Thyroid gland (tissue), 4 donors: Measurements from ENCODE around the gene NRARP.

ENCODE experiments used
- POLR2A ChIP-seq, 2 donors: fragments of 450-650 bp; IDR thresholded peaks; one replicate each; pipeline ENCODE4 v1.6.1; 2017; ENCODE audit warnings: antibody characterized with exemption in 2 of 2, mild to moderate bottlenecking in 2 of 2, moderate library complexity in 1 of 2
- TF ChIP-seq, protein P1 (sequence below), 6 experiments: fragments of 200-600 bp in 3 of 6; fragments of 450-650 bp in 3 of 6; sonication (generic) in 3 of 6; IDR thresholded peaks; one replicate each; pipeline ENCODE4 v1.5.1; 2016 to 2019; ENCODE audit warnings: antibody characterized with exemption in 6 of 6, mild to moderate bottlenecking in 2 of 6, inconsistent platforms in 1 of 6, moderate library complexity in 1 of 6

GRCh38 chr9:137333016-137333671, 31.1 kb upstream of the NRARP start:
- TF ChIP-seq, protein P1, sequence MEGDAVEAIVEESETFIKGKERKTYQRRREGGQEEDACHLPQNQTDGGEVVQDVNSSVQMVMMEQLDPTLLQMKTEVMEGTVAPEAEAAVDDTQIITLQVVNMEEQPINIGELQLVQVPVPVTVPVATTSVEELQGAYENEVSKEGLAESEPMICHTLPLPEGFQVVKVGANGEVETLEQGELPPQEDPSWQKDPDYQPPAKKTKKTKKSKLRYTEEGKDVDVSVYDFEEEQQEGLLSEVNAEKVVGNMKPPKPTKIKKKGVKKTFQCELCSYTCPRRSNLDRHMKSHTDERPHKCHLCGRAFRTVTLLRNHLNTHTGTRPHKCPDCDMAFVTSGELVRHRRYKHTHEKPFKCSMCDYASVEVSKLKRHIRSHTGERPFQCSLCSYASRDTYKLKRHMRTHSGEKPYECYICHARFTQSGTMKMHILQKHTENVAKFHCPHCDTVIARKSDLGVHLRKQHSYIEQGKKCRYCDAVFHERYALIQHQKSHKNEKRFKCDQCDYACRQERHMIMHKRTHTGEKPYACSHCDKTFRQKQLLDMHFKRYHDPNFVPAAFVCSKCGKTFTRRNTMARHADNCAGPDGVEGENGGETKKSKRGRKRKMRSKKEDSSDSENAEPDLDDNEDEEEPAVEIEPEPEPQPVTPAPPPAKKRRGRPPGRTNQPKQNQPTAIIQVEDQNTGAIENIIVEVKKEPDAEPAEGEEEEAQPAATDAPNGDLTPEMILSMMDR (IDR thresholded peaks at IDR 0.05), result no peak
- no peak for TF ChIP-seq POLR2A (IDR thresholded peaks at IDR 0.05)
